HG02884 (cell line): ENCODE measurements around the gene TSPAN3.

Source experiments
- ATAC-seq: cut with Tn5 transposase; IDR thresholded peaks from one replicate; pipeline ENCODE4 v1.9.1; 2021; ENCODE audit warnings: mild to moderate bottlenecking, moderate library complexity; ENCODE audit not compliant: unreplicated experiment

The TSPAN3 gene

GRCh38 chr15:77057685-77058084 is 13.2 kb downstream of the TSPAN3 start:
- no peak for ATAC-seq

GRCh38 chr15:77057072-77057471 is 13.8 kb downstream of the TSPAN3 start:
- no peak for ATAC-seq

- no peak for ATAC-seq
Observed at GRCh38 chr15:77053709-77054108, 17.2 kb downstream of the TSPAN3 start.

- ATAC-seq = no peak
Observed at GRCh38 chr15:77052556-77052955, 18.4 kb downstream of the TSPAN3 start.

- ATAC-seq = no peak
Observed at GRCh38 chr15:77048135-77048876, 22.6 kb downstream of the TSPAN3 start.

GRCh38 chr15:77046704-77047412 is 24.1 kb downstream of the TSPAN3 start:
- ATAC-seq = no peak

GRCh38 chr15:77045985-77046384 is 24.9 kb downstream of the TSPAN3 start:
- no peak for ATAC-seq

- no peak for ATAC-seq
Observed at GRCh38 chr15:77044228-77045042, 26.5 kb downstream of the TSPAN3 start.

GRCh38 chr15:77042955-77043920 is 27.7 kb downstream of the TSPAN3 start:
- ATAC-seq = no peak

GRCh38 chr15:77042245-77042919 is 28.5 kb downstream of the TSPAN3 start:
- ATAC-seq = no peak

- ATAC-seq = no peak
Observed at GRCh38 chr15:77040673-77041072, 30.2 kb downstream of the TSPAN3 start.

GRCh38 chr15:77039848-77040247 is 31.1 kb downstream of the TSPAN3 start:
- ATAC-seq = no peak

- ATAC-seq = no peak
Observed at GRCh38 chr15:77039217-77039533, 31.7 kb downstream of the TSPAN3 start.

- no peak for ATAC-seq
Observed at GRCh38 chr15:77038312-77039216, 32.3 kb downstream of the TSPAN3 start.

GRCh38 chr15:77037388-77038209 is 33.3 kb downstream of the TSPAN3 start:
- ATAC-seq = no peak

- ATAC-seq = no peak
Observed at GRCh38 chr15:77036537-77037387, 34.1 kb downstream of the TSPAN3 start.

- ATAC-seq = no peak
Observed at GRCh38 chr15:77035999-77036471, 34.9 kb downstream of the TSPAN3 start.
